ENCODE measurements around the gene KLF2.

DNA sequence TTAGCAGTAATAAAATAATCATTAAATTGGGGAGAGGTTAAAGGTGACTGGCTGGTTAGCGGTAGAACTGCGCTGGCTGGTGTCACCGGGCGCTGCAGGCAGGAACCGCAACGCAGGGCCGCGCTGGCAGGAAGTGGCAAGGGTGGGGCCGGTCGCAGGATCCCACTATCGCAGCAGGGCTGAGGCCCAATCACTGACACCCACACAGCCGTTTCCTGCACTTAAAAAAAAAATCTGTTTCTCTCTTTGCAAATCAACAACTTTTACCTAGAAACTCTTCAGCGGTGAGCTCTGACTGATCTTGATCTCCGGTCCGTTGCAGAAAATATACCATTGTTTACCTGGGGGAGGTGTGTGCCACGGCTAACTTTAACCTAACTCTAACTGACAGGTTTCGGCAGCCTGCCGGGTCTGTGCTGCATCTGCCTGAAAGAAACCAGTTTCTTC lies 46.9 kb downstream of the KLF2 start:
- TF ChIP-seq, protein P1, sequence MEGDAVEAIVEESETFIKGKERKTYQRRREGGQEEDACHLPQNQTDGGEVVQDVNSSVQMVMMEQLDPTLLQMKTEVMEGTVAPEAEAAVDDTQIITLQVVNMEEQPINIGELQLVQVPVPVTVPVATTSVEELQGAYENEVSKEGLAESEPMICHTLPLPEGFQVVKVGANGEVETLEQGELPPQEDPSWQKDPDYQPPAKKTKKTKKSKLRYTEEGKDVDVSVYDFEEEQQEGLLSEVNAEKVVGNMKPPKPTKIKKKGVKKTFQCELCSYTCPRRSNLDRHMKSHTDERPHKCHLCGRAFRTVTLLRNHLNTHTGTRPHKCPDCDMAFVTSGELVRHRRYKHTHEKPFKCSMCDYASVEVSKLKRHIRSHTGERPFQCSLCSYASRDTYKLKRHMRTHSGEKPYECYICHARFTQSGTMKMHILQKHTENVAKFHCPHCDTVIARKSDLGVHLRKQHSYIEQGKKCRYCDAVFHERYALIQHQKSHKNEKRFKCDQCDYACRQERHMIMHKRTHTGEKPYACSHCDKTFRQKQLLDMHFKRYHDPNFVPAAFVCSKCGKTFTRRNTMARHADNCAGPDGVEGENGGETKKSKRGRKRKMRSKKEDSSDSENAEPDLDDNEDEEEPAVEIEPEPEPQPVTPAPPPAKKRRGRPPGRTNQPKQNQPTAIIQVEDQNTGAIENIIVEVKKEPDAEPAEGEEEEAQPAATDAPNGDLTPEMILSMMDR (IDR thresholded peaks at IDR 0.05) = no peak
- TF ChIP-seq POLR2A (IDR thresholded peaks at IDR 0.05) = no peak
